ENCODE data around the gene CKAP5. TPM values are rescaled to one million over a fixed set of nuclear protein-coding genes. Genes with fewer than 3 reads are reported as not detected.

CKAP5 gene
- total and polyA plus RNA-seq, 2 experiments from 2014 or later = 67.9 to 120 TPM

DNA sequence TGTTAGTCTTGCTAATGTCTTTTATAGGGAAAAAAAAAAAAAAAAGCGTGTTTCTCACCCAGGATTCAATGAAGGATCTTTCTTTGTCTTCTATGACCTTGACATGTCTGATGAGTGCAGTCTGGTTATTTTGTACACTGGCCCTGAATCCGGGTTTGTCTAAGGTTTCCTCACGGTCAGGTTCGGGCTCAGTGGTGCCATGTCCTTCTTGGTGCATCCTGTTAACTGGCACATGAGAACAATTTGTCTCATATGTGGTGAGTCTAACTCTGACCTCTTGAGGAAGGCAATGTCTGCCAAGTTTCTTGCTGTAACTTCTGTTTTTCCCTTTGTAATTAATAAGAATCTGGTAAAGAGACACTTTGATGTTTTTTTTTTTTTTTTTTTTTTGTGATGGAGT lies 114.5 kb downstream of the CKAP5 start:
- Histone ChIP-seq H3K4me2 (no peak overlapping the region), H3F3A (replicated peaks; ENCODE audit: low read depth) (no peaks in the 10 kb centered on the region), H3K4me3 (no peak overlapping the region), H2AFZ (no peak overlapping the region), H3K9me2 (ENCODE audit: insufficient read depth) (no peaks in the 10 kb centered on the region), H4K20me1 (replicated peaks; ENCODE audit: insufficient read depth) (no peaks in the 10 kb centered on the region), H3K27ac (ENCODE audit: low read depth) (no peak overlapping the region), H3K36me3 (ENCODE audit: insufficient read depth) (no peaks in the 10 kb centered on the region), H3K4me1 (ENCODE audit: insufficient read depth) (no peaks in the 10 kb centered on the region), H3K79me2 (replicated peaks; ENCODE audit: insufficient read depth) (no peaks in the 10 kb centered on the region), H3K27me3 (ENCODE audit: insufficient read depth) (no peaks in the 10 kb centered on the region)
- H3K27me3 Mint-ChIP-seq (ENCODE audit: insufficient read depth, low read depth, poor library complexity) = peaks cover 2% of the 10 kb centered on the region
- DNase-seq (ENCODE audit: low spot score) (no peak), ATAC-seq (no peak)
- TF ChIP-seq EZH2phosphoT487 (IDR thresholded peaks at IDR 0.05; ENCODE audit: unreplicated experiment) (no peak), POLR2AphosphoS5 (IDR thresholded peaks at IDR 0.05; ENCODE audit: low read depth) (no peak), CREB1 (CRISPR knock-in tag; IDR thresholded peaks at IDR 0.05; ENCODE audit: low read depth) (no peak), ZNF114 (CRISPR knock-in tag; IDR thresholded peaks at IDR 0.05) (no peak)
- TF ChIP-seq, protein P1, sequence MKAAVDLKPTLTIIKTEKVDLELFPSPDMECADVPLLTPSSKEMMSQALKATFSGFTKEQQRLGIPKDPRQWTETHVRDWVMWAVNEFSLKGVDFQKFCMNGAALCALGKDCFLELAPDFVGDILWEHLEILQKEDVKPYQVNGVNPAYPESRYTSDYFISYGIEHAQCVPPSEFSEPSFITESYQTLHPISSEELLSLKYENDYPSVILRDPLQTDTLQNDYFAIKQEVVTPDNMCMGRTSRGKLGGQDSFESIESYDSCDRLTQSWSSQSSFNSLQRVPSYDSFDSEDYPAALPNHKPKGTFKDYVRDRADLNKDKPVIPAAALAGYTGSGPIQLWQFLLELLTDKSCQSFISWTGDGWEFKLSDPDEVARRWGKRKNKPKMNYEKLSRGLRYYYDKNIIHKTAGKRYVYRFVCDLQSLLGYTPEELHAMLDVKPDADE (IDR thresholded peaks at IDR 0.05) = no peak
- H3K36me3 Mint-ChIP-seq (ENCODE audit: low read depth) = no peaks in the 10 kb centered on the region
- H3K4me1 Mint-ChIP-seq = no peaks in the 10 kb centered on the region
- no peaks in the 10 kb centered on the region for H3K9me3 Mint-ChIP-seq
- H3K4me3 Mint-ChIP-seq = no peak overlapping the region
- H3K27ac Mint-ChIP-seq = no peak overlapping the region

DNA sequence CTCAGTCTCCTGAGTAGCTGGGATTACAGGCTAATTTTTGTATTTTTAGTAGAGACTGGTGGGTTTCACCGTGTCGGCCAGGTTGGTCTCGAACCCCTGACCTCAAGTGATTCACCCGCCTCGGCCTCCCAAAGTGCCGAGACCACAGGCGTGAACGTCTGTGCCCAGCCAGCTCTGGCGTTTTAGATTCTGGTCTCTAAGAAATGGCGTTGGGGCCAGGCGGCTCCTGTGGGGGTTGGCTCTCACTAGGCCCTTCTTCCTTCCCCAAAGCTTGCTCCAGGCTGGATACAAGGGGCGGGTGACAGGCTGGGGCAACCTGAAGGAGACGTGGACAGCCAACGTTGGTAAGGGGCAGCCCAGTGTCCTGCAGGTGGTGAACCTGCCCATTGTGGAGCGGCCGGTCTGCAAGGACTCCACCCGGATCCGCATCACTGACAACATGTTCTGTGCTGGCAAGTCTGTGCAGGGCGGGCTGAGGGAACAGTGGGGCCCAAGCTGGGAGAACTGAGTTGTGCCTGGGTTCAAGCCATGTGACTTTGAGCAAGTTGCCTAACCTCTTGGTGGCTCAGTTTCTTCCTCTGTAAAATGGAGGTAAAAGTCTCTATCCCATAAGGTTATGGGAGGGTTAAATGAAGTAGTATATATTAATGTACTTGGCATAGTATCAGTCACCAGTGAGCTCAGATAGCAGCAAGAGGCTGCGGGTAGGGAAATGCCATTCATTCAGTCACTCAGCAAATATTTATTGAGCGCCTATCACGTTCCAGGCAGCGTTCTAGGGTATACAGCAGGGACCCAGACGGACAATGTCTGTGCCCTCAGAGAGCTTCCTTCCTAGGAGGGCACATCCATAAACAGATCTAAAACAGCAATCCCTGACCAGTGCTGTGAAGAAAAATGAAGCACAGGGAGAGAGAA lies 116.7 kb downstream of the CKAP5 start:
- Histone ChIP-seq H3K4me3 (no peak overlapping the region), H3F3A (replicated peaks; ENCODE audit: low read depth) (no peaks in the 10 kb centered on the region), H3K4me2 (no peak overlapping the region), H2AFZ (peak overlapping the region; percentile 66), H3K27me3 (ENCODE audit: insufficient read depth) (no peaks in the 10 kb centered on the region), H3K4me1 (ENCODE audit: insufficient read depth) (no peaks in the 10 kb centered on the region), H3K36me3 (ENCODE audit: insufficient read depth) (no peaks in the 10 kb centered on the region), H3K27ac (ENCODE audit: low read depth) (no peak overlapping the region), H3K79me2 (replicated peaks; ENCODE audit: insufficient read depth) (no peaks in the 10 kb centered on the region), H4K20me1 (replicated peaks; ENCODE audit: insufficient read depth) (no peaks in the 10 kb centered on the region), H3K9me2 (ENCODE audit: insufficient read depth) (no peaks in the 10 kb centered on the region)
- no peak for ATAC-seq
- Mint-ChIP-seq H3K4me3 (no peak overlapping the region), H3K4me1 (peaks cover under 1% of the 10 kb centered on the region; the same call in 2 of the 3 replicates), H3K27ac (no peak overlapping the region; the same call in 1 of the 2 replicates), H3K36me3 (ENCODE audit: low read depth) (no peaks in the 10 kb centered on the region), H3K9me3 (no peaks in the 10 kb centered on the region), H3K27me3 (ENCODE audit: insufficient read depth, low read depth, poor library complexity) (peaks cover under 1% of the 10 kb centered on the region)
- no peak for TF ChIP-seq EZH2phosphoT487 (IDR thresholded peaks at IDR 0.05; ENCODE audit: unreplicated experiment)
- no peak for TF ChIP-seq NANOG (IDR thresholded peaks at IDR 0.05; ENCODE audit: borderline replicate concordance)
- no peak for TF ChIP-seq EZH2 (IDR thresholded peaks at IDR 0.05; ENCODE audit: low read depth, unreplicated experiment)
- TF ChIP-seq CREB1 (CRISPR knock-in tag; IDR thresholded peaks at IDR 0.05; ENCODE audit: low read depth) = no peak
- TF ChIP-seq, protein P2, sequence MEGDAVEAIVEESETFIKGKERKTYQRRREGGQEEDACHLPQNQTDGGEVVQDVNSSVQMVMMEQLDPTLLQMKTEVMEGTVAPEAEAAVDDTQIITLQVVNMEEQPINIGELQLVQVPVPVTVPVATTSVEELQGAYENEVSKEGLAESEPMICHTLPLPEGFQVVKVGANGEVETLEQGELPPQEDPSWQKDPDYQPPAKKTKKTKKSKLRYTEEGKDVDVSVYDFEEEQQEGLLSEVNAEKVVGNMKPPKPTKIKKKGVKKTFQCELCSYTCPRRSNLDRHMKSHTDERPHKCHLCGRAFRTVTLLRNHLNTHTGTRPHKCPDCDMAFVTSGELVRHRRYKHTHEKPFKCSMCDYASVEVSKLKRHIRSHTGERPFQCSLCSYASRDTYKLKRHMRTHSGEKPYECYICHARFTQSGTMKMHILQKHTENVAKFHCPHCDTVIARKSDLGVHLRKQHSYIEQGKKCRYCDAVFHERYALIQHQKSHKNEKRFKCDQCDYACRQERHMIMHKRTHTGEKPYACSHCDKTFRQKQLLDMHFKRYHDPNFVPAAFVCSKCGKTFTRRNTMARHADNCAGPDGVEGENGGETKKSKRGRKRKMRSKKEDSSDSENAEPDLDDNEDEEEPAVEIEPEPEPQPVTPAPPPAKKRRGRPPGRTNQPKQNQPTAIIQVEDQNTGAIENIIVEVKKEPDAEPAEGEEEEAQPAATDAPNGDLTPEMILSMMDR (conservative IDR thresholded peaks at IDR 0.05; ENCODE audit: low read depth in 2 of 2) = no peak
- no peak for TF ChIP-seq ZNF331 (CRISPR knock-in tag; IDR thresholded peaks at IDR 0.05; ENCODE audit: low read depth)
- no peak for TF ChIP-seq POLR2AphosphoS5 (IDR thresholded peaks at IDR 0.05; ENCODE audit: low read depth)
- TF ChIP-seq ZNF114 (CRISPR knock-in tag; IDR thresholded peaks at IDR 0.05) = no peak
- TF ChIP-seq, protein P3, sequence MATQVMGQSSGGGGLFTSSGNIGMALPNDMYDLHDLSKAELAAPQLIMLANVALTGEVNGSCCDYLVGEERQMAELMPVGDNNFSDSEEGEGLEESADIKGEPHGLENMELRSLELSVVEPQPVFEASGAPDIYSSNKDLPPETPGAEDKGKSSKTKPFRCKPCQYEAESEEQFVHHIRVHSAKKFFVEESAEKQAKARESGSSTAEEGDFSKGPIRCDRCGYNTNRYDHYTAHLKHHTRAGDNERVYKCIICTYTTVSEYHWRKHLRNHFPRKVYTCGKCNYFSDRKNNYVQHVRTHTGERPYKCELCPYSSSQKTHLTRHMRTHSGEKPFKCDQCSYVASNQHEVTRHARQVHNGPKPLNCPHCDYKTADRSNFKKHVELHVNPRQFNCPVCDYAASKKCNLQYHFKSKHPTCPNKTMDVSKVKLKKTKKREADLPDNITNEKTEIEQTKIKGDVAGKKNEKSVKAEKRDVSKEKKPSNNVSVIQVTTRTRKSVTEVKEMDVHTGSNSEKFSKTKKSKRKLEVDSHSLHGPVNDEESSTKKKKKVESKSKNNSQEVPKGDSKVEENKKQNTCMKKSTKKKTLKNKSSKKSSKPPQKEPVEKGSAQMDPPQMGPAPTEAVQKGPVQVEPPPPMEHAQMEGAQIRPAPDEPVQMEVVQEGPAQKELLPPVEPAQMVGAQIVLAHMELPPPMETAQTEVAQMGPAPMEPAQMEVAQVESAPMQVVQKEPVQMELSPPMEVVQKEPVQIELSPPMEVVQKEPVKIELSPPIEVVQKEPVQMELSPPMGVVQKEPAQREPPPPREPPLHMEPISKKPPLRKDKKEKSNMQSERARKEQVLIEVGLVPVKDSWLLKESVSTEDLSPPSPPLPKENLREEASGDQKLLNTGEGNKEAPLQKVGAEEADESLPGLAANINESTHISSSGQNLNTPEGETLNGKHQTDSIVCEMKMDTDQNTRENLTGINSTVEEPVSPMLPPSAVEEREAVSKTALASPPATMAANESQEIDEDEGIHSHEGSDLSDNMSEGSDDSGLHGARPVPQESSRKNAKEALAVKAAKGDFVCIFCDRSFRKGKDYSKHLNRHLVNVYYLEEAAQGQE (IDR thresholded peaks at IDR 0.05; ENCODE audit: unreplicated experiment) = no peak
- no peak for DNase-seq (ENCODE audit: low spot score)

All from GM23338 (cell line).